ENCODE data around the gene MMP1.

MMP1 gene

GRCh38 chr11:102761646-102762238 lies 36.2 kb downstream of the MMP1 start:
- no peak overlapping the region for H3K4me3 ChIP-seq (ENCODE audit: low read depth, low read length)
- H3K9ac ChIP-seq = no peak overlapping the region
- H3K4me2 ChIP-seq (ENCODE audit: low read length) = no peak overlapping the region
- no peaks in the 10 kb centered on the region for H3K4me1 ChIP-seq
- H3K27ac ChIP-seq = no peak overlapping the region
- H3K9me3 ChIP-seq (ENCODE audit: control insufficient read depth, low read length) = no peaks in the 10 kb centered on the region
- no peaks in the 10 kb centered on the region for H3K36me3 ChIP-seq (ENCODE audit: control insufficient read depth, insufficient read depth, low read length)
- no peaks in the 10 kb centered on the region for H3K27me3 ChIP-seq (ENCODE audit: control insufficient read depth, insufficient read depth, low read length)
- H2AFZ ChIP-seq = no peak overlapping the region
- TF ChIP-seq, protein P1, sequence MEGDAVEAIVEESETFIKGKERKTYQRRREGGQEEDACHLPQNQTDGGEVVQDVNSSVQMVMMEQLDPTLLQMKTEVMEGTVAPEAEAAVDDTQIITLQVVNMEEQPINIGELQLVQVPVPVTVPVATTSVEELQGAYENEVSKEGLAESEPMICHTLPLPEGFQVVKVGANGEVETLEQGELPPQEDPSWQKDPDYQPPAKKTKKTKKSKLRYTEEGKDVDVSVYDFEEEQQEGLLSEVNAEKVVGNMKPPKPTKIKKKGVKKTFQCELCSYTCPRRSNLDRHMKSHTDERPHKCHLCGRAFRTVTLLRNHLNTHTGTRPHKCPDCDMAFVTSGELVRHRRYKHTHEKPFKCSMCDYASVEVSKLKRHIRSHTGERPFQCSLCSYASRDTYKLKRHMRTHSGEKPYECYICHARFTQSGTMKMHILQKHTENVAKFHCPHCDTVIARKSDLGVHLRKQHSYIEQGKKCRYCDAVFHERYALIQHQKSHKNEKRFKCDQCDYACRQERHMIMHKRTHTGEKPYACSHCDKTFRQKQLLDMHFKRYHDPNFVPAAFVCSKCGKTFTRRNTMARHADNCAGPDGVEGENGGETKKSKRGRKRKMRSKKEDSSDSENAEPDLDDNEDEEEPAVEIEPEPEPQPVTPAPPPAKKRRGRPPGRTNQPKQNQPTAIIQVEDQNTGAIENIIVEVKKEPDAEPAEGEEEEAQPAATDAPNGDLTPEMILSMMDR (IDR thresholded peaks at IDR 0.05) = no peak
- no peaks in the 10 kb centered on the region for H3K79me2 ChIP-seq

DNA sequence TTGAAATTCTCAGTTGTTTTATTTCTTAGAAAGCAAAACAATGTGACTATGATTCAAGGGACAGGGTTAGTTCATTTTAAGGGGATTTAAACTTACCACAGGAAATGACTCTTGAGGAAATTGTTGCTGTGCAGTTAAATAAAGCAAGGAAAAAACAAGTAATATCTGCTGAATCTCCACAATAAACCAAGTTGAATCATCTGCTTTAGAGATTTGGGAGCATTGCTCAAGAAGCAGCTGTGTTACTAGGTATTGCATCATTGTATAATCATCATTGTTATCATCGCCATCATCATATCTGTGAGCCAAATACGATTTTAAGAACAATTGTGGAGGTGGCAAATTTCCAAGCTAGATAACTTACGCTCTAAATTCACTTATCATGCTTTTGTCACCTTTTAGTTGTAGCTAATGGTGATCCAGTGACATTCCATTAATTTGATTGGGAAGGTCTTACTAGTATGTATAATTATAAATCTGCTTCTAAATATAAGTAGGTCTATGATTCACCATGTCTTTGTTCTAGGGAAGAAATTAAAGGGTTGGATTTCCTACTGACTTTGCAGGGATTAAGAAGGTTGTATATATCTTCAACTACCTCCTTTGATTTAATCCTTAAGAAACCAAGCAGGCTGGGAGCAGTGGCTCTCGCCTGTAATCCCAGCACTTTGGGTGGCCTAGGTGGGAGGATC lies 37.5 kb downstream of the MMP1 start:
- TF ChIP-seq, protein P1 (IDR thresholded peaks at IDR 0.05) = no peak
- Histone ChIP-seq H2AFZ (no peak overlapping the region), H3K27me3 (ENCODE audit: control insufficient read depth, insufficient read depth, low read length) (no peaks in the 10 kb centered on the region), H3K9me3 (ENCODE audit: control insufficient read depth, low read length) (no peaks in the 10 kb centered on the region), H3K79me2 (no peaks in the 10 kb centered on the region), H3K4me2 (ENCODE audit: low read length) (no peak overlapping the region), H3K9ac (no peak overlapping the region), H3K4me3 (ENCODE audit: low read depth, low read length) (no peak overlapping the region), H3K36me3 (ENCODE audit: control insufficient read depth, insufficient read depth, low read length) (no peaks in the 10 kb centered on the region), H3K4me1 (no peaks in the 10 kb centered on the region), H3K27ac (no peak overlapping the region)

DNA sequence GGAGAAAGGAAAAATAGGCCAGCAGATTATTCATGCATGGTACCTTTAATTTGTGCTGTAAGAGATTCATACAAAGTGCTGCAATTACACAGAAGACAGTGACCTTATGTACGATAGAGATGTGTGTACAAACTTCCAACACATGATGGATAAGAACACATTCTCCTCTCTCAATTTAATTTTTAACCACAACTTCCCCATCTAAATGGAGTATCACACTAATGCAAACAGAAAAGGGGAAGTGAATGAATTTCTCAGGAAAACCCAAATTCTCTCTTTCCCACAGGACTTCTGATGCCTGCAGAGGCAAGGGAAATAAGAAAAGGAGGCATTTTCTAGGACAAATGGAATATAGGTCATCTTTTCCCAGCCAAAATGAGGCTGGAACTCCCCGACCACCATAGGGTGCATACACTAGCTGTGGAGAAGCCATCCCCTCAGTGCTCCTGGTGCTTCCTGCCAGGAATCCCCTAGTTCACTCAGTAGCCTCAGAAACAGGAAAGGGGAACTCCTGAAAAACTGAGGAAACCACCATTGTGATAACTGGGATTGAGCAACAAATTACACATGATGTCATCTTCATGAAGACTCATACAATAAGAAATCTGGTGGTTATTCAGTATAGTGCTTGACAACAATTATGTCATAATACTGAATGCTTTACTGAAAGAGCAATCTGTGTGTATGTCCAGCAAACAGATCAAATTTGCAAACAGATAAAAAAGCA lies 40.0 kb downstream of the MMP1 start:
- TF ChIP-seq, protein P1 (IDR thresholded peaks at IDR 0.05) = no peak
- no peak overlapping the region for H3K9ac ChIP-seq
- H3K4me1 ChIP-seq = no peaks in the 10 kb centered on the region
- H2AFZ ChIP-seq = no peak overlapping the region
- H3K36me3 ChIP-seq (ENCODE audit: control insufficient read depth, insufficient read depth, low read length) = no peaks in the 10 kb centered on the region
- no peak overlapping the region for H3K4me2 ChIP-seq (ENCODE audit: low read length)
- no peaks in the 10 kb centered on the region for H3K9me3 ChIP-seq (ENCODE audit: control insufficient read depth, low read length)
- no peak overlapping the region for H3K4me3 ChIP-seq (ENCODE audit: low read depth, low read length)
- no peak overlapping the region for H3K27ac ChIP-seq
- no peaks in the 10 kb centered on the region for H3K27me3 ChIP-seq (ENCODE audit: control insufficient read depth, insufficient read depth, low read length)
- H3K79me2 ChIP-seq = no peaks in the 10 kb centered on the region

GRCh38 chr11:102753267-102753666 lies 44.7 kb downstream of the MMP1 start:
- H3K4me1 ChIP-seq = no peaks in the 10 kb centered on the region
- H3K36me3 ChIP-seq (ENCODE audit: control insufficient read depth, insufficient read depth, low read length) = no peaks in the 10 kb centered on the region
- no peak overlapping the region for H2AFZ ChIP-seq
- H3K9ac ChIP-seq = no peak overlapping the region
- H3K4me2 ChIP-seq (ENCODE audit: low read length) = no peak overlapping the region
- H3K79me2 ChIP-seq = no peaks in the 10 kb centered on the region
- H3K9me3 ChIP-seq (ENCODE audit: control insufficient read depth, low read length) = no peaks in the 10 kb centered on the region
- H3K27ac ChIP-seq = no peak overlapping the region
- no peak overlapping the region for H3K4me3 ChIP-seq (ENCODE audit: low read depth, low read length)
- TF ChIP-seq, protein P1 (IDR thresholded peaks at IDR 0.05) = no peak
- no peaks in the 10 kb centered on the region for H3K27me3 ChIP-seq (ENCODE audit: control insufficient read depth, insufficient read depth, low read length)

Measured in parathyroid adenoma (tissue), 2 donors.